Stomach (tissue), 4 donors: ENCODE data around the gene KCNAB1.

Experiments used
- CTCF ChIP-seq, 7 experiments: fragments of 450-650 bp in 4 of 7; fragments of 200-600 bp in 3 of 7; sonication (generic) in 3 of 7; IDR thresholded peaks; one replicate each; pipeline ENCODE4 v1.5.1; 2016 to 2019; ENCODE audit warnings: antibody characterized with exemption in 7 of 7, control low read depth in 2 of 7, mild to moderate bottlenecking in 1 of 7
- POLR2AphosphoS5 ChIP-seq, 3 donors: sonication (generic); formaldehyde crosslinking; IDR thresholded peaks; one replicate each; pipeline ENCODE4 v1.6.1; 2016; ENCODE audit warnings: antibody characterized with exemption in 3 of 3

- TF ChIP-seq POLR2AphosphoS5 (IDR thresholded peaks at IDR 0.05) = no peak
- TF ChIP-seq CTCF (IDR thresholded peaks at IDR 0.05) = no peak
These were observed 98.0 kb downstream of the KCNAB1 start for GRCh38 chr3:156218353-156218744.
